ENCODE measurements around the gene GALNT15.

GRCh38 chr3:16145176-16145575, 29.3 kb upstream of the GALNT15 start:
- TF ChIP-seq TAF1 (IDR thresholded peaks at IDR 0.05; ENCODE audit: borderline replicate concordance, low read depth, low read length) (no peak), POLR2A (IDR thresholded peaks at IDR 0.05; ENCODE audit: low read depth, low read length) (no peak)

Measured in GM12892 (cell line).